ENCODE measurements around the gene AP3B2.

- no peak for TF ChIP-seq POLR2AphosphoS5 (IDR thresholded peaks at IDR 0.05; ENCODE audit: low read depth, low read length)
- TF ChIP-seq TAF1 (IDR thresholded peaks at IDR 0.05; ENCODE audit: borderline replicate concordance, insufficient read depth, low read length): no peak
- no peak for TF ChIP-seq REST (IDR thresholded peaks at IDR 0.05; ENCODE audit: insufficient read depth in 1 of 2, low read depth in 2 of 2, low read length in 2 of 2)
- TF ChIP-seq SIN3A (IDR thresholded peaks at IDR 0.05; ENCODE audit: borderline replicate concordance, insufficient read depth, low read length): no peak
These were observed 47.0 kb downstream of the AP3B2 start for GRCh38 chr15:82662641-82663040.
